HepG2 (cell line): Measurements from ENCODE around the gene TMEM53. TPM values are rescaled to one million over a fixed set of nuclear protein-coding genes. Genes with fewer than 3 reads are reported as not detected.

ENCODE experiments used
- AGO1 ChIP-seq: fragments of 200-400 bp; formaldehyde crosslinking; IDR thresholded peaks from 2 replicates; pipeline ENCODE4 v1.6.1; 2017; ENCODE audit warnings: mild to moderate bottlenecking, low read depth, low read length, moderate library complexity; ENCODE audit not compliant: poor library complexity, severe bottlenecking
- ETV6 ChIP-seq: sonication (generic); formaldehyde crosslinking; conservative IDR thresholded peaks from 2 replicates; pipeline ENCODE4 v1.4.0; 2020; ENCODE audit warnings: missing genetic modification reagents
- HCFC1 ChIP-seq: fragments of 150-350 bp; IDR thresholded peaks from 2 replicates; pipeline ENCODE4 v1.6.1; 2014; ENCODE audit warnings: low read depth, low read length
- MAFG ChIP-seq: sonication (generic); formaldehyde crosslinking; IDR thresholded peaks from 2 replicates; pipeline ENCODE4 v1.5.1; 2020; ENCODE audit warnings: mild to moderate bottlenecking, missing genetic modification reagents
- MIER2 ChIP-seq: IDR thresholded peaks from 2 replicates; pipeline ENCODE4 v1.6.1; 2016; ENCODE audit warnings: missing biosample characterization, missing genetic modification reagents
- NFYC ChIP-seq: IDR thresholded peaks from 2 replicates; pipeline ENCODE4 v1.6.1; 2016; ENCODE audit warnings: missing genetic modification reagents, missing compliant biosample characterization
- RNF2 ChIP-seq: fragments of 450-650 bp; conservative IDR thresholded peaks from 2 replicates; pipeline ENCODE4 v1.6.1; 2016; ENCODE audit warnings: low read depth
- RORA ChIP-seq: sonication (generic); formaldehyde crosslinking; IDR thresholded peaks from 2 replicates; pipeline ENCODE4 v1.5.0; 2020; ENCODE audit warnings: mild to moderate bottlenecking, missing genetic modification reagents, moderate library complexity
- SNRNP70 ChIP-seq: fragments of 200-400 bp; formaldehyde crosslinking; IDR thresholded peaks from 2 replicates; pipeline ENCODE4 v1.6.1; 2017; ENCODE audit warnings: mild to moderate bottlenecking, low read depth, low read length, moderate library complexity
- SP5 ChIP-seq: IDR thresholded peaks from 2 replicates; pipeline ENCODE4 v1.6.1; 2016; ENCODE audit warnings: low read depth, borderline replicate concordance
- TMF1 ChIP-seq: sonication (generic); formaldehyde crosslinking; IDR thresholded peaks from 2 replicates; pipeline ENCODE4 v1.8.1; 2022; ENCODE audit warnings: low read depth, missing genetic modification reagents
- ZFP36L2 ChIP-seq: sonication (generic); formaldehyde crosslinking; IDR thresholded peaks from 2 replicates; pipeline ENCODE4 v1.4.0; 2020; ENCODE audit warnings: missing genetic modification reagents
- ZMYM3 ChIP-seq: sonication (generic); formaldehyde crosslinking; IDR thresholded peaks from 2 replicates; pipeline ENCODE4 v1.5.1; 2020; ENCODE audit warnings: mild to moderate bottlenecking, missing genetic modification reagents
- ZNF326 ChIP-seq: sonication (generic); formaldehyde crosslinking; IDR thresholded peaks from 2 replicates; pipeline ENCODE4 v1.4.0; 2020; ENCODE audit warnings: missing genetic modification reagents, borderline replicate concordance
- ZNF431 ChIP-seq: sonication (generic); formaldehyde crosslinking; IDR thresholded peaks from 2 replicates; pipeline ENCODE4 v1.9.0; 2022; ENCODE audit warnings: missing genetic modification reagents, low read depth, mild to moderate bottlenecking, borderline replicate concordance
- ZNF530 ChIP-seq: sonication (generic); formaldehyde crosslinking; IDR thresholded peaks from 2 replicates; pipeline ENCODE4 v1.5.0; 2020; ENCODE audit warnings: low read depth, mild to moderate bottlenecking, missing genetic modification reagents
- ZNF570 ChIP-seq: sonication (generic); formaldehyde crosslinking; IDR thresholded peaks from 2 replicates; pipeline ENCODE4 v1.4.0; 2020; ENCODE audit warnings: mild to moderate bottlenecking, missing genetic modification reagents, borderline replicate concordance
- polyA plus RNA-seq, 8 experiments: library from polyadenylated mRNA; depleted of rRNA in 3 of 8; stranded (reverse) in 7 of 8; unstranded in 1 of 8; fragments of >200 nt; fragmentation: Illumina TruSeq in 4 of 8; extraction: Trizol in 4 of 8; gene quantifications; 2 replicates each; pipeline versions ENCODE4 v1.2.1 to v1.2.3, GENCODE V29; 2011 to 2016; ENCODE audit warnings: low read depth in 4 of 8, missing spikeins in 1 of 8, mixed read lengths in 1 of 8; ENCODE audit not compliant: insufficient read depth in 1 of 8
- total RNA-seq, 5 experiments: library from RNA; depleted of rRNA; stranded (reverse); fragments of >200 nt; fragmentation: Illumina TruSeq; extraction: Trizol; gene quantifications; 2 replicates each; pipeline ENCODE4 v1.2.3, GENCODE V29; 2016; ENCODE audit warnings: low read depth in 1 of 5
- TF ChIP-seq, protein P1 (sequence below): sonication (generic); formaldehyde crosslinking; IDR thresholded peaks from 2 replicates; pipeline ENCODE4 v1.4.0; 2020; ENCODE audit warnings: mild to moderate bottlenecking, missing genetic modification reagents, borderline replicate concordance
- TF ChIP-seq, protein P2 (sequence below): sonication (generic); formaldehyde crosslinking; IDR thresholded peaks from 2 replicates; pipeline ENCODE4 v1.4.0; 2020; ENCODE audit warnings: missing genetic modification reagents
- TF ChIP-seq, protein P3 (sequence below): sonication (generic); formaldehyde crosslinking; IDR thresholded peaks from 2 replicates; pipeline ENCODE4 v1.5.1; 2020; ENCODE audit warnings: mild to moderate bottlenecking, missing genetic modification reagents, moderate library complexity
- TF ChIP-seq, protein P4 (sequence below): sonication (generic); formaldehyde crosslinking; IDR thresholded peaks from 2 replicates; pipeline ENCODE4 v1.4.0; 2020; ENCODE audit warnings: mild to moderate bottlenecking, missing genetic modification reagents

TMEM53 gene
- total and polyA plus RNA-seq, 2 of the 13 experiments (the other 11 are each of a cell fraction or from before 2014, with no cell fraction given): 12.6 to 20.2 TPM

DNA sequence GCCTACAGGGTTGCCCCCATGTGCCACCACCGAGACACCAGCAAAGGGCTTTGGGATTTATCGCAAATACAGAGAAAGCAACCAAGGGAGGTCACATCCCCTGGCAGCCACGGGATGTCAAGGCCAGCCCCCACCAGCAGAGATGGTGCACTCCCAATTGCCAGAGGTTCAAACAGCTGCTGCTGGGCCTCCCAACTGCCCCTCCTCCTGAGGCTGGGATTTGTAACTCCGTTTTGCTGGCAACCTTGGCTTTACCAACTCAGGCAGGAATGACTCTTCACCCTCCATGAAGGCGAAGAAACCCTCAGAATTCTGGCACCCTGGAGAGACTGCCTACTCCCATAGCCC lies 11.6 kb downstream of the TMEM53 start (continued):
- TF ChIP-seq, protein P1, sequence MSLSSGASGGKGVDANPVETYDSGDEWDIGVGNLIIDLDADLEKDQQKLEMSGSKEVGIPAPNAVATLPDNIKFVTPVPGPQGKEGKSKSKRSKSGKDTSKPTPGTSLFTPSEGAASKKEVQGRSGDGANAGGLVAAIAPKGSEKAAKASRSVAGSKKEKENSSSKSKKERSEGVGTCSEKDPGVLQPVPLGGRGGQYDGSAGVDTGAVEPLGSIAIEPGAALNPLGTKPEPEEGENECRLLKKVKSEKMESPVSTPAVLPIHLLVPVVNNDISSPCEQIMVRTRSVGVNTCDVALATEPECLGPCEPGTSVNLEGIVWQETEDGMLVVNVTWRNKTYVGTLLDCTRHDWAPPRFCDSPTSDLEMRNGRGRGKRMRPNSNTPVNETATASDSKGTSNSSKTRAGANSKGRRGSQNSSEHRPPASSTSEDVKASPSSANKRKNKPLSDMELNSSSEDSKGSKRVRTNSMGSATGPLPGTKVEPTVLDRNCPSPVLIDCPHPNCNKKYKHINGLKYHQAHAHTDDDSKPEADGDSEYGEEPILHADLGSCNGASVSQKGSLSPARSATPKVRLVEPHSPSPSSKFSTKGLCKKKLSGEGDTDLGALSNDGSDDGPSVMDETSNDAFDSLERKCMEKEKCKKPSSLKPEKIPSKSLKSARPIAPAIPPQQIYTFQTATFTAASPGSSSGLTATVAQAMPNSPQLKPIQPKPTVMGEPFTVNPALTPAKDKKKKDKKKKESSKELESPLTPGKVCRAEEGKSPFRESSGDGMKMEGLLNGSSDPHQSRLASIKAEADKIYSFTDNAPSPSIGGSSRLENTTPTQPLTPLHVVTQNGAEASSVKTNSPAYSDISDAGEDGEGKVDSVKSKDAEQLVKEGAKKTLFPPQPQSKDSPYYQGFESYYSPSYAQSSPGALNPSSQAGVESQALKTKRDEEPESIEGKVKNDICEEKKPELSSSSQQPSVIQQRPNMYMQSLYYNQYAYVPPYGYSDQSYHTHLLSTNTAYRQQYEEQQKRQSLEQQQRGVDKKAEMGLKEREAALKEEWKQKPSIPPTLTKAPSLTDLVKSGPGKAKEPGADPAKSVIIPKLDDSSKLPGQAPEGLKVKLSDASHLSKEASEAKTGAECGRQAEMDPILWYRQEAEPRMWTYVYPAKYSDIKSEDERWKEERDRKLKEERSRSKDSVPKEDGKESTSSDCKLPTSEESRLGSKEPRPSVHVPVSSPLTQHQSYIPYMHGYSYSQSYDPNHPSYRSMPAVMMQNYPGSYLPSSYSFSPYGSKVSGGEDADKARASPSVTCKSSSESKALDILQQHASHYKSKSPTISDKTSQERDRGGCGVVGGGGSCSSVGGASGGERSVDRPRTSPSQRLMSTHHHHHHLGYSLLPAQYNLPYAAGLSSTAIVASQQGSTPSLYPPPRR (CRISPR knock-in tag): no peak
- TF ChIP-seq SP5 (peak; percentile 78; the same call in 1 of the 2 replicates), ZMYM3 (CRISPR knock-in tag) (no peak), SNRNP70 (no peak), RORA (CRISPR knock-in tag) (no peak), ZNF326 (CRISPR knock-in tag) (no peak), NFYC (CRISPR knock-in tag) (no peak), ZNF570 (CRISPR knock-in tag) (no peak), ZNF431 (CRISPR knock-in tag) (no peak), ETV6 (no peak), HCFC1 (no peak), MIER2 (CRISPR knock-in tag) (no peak), TMF1 (CRISPR knock-in tag) (no peak), ZNF530 (CRISPR knock-in tag) (no peak), ZFP36L2 (CRISPR knock-in tag) (no peak), MAFG (no peak), AGO1 (no peak), RNF2 (no peak)
- TF ChIP-seq, protein P2, sequence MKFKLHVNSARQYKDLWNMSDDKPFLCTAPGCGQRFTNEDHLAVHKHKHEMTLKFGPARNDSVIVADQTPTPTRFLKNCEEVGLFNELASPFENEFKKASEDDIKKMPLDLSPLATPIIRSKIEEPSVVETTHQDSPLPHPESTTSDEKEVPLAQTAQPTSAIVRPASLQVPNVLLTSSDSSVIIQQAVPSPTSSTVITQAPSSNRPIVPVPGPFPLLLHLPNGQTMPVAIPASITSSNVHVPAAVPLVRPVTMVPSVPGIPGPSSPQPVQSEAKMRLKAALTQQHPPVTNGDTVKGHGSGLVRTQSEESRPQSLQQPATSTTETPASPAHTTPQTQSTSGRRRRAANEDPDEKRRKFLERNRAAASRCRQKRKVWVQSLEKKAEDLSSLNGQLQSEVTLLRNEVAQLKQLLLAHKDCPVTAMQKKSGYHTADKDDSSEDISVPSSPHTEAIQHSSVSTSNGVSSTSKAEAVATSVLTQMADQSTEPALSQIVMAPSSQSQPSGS (CRISPR knock-in tag): no peak
- TF ChIP-seq, protein P3, sequence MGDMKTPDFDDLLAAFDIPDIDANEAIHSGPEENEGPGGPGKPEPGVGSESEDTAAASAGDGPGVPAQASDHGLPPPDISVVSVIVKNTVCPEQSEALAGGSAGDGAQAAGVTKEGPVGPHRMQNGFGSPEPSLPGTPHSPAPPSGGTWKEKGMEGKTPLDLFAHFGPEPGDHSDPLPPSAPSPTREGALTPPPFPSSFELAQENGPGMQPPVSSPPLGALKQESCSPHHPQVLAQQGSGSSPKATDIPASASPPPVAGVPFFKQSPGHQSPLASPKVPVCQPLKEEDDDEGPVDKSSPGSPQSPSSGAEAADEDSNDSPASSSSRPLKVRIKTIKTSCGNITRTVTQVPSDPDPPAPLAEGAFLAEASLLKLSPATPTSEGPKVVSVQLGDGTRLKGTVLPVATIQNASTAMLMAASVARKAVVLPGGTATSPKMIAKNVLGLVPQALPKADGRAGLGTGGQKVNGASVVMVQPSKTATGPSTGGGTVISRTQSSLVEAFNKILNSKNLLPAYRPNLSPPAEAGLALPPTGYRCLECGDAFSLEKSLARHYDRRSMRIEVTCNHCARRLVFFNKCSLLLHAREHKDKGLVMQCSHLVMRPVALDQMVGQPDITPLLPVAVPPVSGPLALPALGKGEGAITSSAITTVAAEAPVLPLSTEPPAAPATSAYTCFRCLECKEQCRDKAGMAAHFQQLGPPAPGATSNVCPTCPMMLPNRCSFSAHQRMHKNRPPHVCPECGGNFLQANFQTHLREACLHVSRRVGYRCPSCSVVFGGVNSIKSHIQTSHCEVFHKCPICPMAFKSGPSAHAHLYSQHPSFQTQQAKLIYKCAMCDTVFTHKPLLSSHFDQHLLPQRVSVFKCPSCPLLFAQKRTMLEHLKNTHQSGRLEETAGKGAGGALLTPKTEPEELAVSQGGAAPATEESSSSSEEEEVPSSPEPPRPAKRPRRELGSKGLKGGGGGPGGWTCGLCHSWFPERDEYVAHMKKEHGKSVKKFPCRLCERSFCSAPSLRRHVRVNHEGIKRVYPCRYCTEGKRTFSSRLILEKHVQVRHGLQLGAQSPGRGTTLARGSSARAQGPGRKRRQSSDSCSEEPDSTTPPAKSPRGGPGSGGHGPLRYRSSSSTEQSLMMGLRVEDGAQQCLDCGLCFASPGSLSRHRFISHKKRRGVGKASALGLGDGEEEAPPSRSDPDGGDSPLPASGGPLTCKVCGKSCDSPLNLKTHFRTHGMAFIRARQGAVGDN (CRISPR knock-in tag): peak; percentile 52
- TF ChIP-seq, protein P4, sequence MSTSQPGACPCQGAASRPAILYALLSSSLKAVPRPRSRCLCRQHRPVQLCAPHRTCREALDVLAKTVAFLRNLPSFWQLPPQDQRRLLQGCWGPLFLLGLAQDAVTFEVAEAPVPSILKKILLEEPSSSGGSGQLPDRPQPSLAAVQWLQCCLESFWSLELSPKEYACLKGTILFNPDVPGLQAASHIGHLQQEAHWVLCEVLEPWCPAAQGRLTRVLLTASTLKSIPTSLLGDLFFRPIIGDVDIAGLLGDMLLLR (CRISPR knock-in tag): peak; percentile 38; the same call in 1 of the 2 replicates
